ENCODE measurements around the gene VPS13D. TPM values are rescaled to one million over a fixed set of nuclear protein-coding genes. Genes with fewer than 3 reads are reported as not detected.
A peak's percentile ranks its signal among the peaks of the same experiment; 100 is the strongest.

VPS13D gene, protein sequence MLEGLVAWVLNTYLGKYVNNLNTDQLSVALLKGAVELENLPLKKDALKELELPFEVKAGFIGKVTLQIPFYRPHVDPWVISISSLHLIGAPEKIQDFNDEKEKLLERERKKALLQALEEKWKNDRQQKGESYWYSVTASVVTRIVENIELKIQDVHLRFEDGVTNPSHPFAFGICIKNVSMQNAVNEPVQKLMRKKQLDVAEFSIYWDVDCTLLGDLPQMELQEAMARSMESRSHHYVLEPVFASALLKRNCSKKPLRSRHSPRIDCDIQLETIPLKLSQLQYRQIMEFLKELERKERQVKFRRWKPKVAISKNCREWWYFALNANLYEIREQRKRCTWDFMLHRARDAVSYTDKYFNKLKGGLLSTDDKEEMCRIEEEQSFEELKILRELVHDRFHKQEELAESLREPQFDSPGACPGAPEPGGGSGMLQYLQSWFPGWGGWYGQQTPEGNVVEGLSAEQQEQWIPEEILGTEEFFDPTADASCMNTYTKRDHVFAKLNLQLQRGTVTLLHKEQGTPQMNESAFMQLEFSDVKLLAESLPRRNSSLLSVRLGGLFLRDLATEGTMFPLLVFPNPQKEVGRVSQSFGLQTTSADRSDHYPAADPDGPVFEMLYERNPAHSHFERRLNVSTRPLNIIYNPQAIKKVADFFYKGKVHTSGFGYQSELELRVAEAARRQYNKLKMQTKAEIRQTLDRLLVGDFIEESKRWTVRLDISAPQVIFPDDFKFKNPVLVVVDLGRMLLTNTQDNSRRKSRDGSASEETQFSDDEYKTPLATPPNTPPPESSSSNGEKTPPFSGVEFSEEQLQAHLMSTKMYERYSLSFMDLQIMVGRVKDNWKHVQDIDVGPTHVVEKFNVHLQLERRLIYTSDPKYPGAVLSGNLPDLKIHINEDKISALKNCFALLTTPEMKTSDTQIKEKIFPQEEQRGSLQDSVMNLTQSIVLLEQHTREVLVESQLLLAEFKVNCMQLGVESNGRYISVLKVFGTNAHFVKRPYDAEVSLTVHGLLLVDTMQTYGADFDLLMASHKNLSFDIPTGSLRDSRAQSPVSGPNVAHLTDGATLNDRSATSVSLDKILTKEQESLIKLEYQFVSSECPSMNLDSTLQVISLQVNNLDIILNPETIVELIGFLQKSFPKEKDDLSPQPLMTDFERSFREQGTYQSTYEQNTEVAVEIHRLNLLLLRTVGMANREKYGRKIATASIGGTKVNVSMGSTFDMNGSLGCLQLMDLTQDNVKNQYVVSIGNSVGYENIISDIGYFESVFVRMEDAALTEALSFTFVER (N-terminal part only)
- 11.1 and 16.0 TPM in 2 replicates for total RNA-seq (2014; rRNA removed; shearing (Covaris generic); ENCODE audit: low replicate concordance)

DNA sequence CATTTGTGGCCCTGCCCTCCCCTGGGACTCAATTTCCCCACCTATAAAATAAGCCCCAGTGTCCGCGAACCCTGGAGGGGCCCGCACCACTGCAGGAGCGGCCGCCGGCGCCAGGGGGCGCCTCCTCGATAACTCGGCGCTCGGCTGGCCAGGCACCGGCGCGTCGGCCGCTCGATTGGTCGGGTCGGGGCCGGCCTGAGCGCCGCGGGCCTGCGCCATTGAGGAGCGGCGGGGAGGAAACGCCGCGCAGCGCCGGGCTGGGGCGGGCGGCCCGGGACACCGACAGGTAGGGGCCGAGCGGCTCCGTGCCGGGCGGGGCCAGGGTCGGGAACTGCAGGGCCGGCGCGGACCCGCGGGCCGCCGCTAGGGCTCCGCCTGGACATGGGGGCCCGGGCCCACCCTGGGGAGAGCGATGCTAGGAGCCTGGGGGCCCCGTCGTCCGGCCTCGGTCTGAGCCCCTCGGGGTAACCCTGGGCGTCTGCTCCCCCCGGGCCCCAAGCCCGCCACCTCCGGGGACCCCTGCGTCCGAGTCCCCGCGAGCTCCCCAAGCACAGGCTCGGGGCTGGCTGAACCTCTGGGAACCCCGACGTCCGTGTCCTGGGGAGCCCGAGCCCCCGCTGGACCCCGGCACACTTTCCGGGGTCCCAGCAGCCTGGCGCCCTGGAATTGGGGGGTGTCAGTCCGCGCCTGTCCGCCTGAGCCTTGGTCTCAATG lies at the start of gene VPS13D:
VPS13D (plus strand) TSS at position 196 of the 714 bp plus-strand sequence. CDS start 4,237 bp downstream, outside the sequence.
- peak; percentile 61 for DNase-seq (ENCODE audit: low read depth)
- in situ Hi-C loops (cut with HindIII; ENCODE audit: low pct_unique_long_range_greater_than_20kb, low sequenced_read_pairs) = no loop called here

DNA sequence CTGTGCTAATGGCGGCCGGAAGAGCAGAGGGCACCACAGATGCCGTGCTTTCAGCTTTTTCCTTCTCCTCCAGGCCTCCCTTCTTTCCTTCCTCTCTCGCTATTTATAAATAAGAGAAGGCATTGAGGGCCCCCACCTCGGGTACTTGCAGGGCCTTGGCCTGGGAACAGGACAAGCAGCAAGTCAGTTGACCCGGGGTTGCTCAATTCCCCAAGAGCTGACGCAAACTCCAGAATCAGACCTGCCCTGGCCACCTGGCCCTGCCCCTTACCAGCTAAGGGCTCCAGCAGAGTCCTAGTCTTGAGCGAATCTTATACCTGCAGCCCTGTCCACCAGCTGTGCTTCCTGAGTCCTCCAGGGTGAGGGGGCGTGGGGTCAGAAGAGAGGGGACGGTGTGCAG lies 49.5 kb upstream of the VPS13D start:
- in situ Hi-C loops (cut with HindIII; ENCODE audit: low pct_unique_long_range_greater_than_20kb, low sequenced_read_pairs) = no loop called here
- DNase-seq (ENCODE audit: low read depth) = no peak

DNA sequence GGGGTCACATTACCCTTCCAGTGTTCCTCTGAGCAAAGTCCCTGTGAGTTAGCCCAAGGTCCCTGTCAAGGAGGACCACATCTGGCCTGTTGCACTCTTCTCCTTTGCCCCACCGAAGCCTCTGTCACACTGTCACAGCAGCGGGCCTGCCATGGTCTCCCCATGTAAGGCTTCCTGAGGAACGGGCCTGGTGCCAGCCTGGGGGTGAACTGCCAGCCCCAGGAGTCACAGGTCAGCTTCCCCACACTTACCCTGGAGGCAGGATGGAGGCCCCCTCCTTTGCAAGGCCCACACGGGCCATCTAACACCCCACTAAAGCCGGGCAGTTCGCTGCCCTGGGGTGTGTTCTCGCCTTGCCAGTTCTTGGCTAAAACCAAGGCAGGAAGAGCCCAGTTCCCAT lies 48.9 kb upstream of the VPS13D start:
- in situ Hi-C loops (cut with HindIII; ENCODE audit: low pct_unique_long_range_greater_than_20kb, low sequenced_read_pairs) = no loop called here
- DNase-seq (ENCODE audit: low read depth) = no peak

DNA sequence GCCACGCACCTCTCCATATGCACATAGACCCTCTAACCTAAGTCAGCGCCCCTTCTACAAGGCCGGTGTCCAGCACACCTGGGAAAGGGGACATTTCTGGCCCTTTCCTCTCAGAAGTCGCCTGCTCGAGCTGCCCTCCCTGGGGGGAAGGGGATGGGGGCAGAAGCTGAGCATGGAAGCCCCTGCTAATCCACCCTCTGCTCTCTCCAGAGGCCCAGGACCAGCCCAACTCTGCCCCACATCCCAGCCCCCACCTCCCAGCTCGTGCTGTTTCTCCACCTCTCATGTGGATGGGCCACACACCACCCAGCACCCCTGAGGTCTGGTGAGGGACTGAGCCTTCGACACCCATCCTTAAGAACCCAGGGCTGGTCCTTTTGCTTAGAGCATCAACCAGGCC lies 48.3 kb upstream of the VPS13D start:
- in situ Hi-C loops (cut with HindIII; ENCODE audit: low pct_unique_long_range_greater_than_20kb, low sequenced_read_pairs) = no loop called here

DNA sequence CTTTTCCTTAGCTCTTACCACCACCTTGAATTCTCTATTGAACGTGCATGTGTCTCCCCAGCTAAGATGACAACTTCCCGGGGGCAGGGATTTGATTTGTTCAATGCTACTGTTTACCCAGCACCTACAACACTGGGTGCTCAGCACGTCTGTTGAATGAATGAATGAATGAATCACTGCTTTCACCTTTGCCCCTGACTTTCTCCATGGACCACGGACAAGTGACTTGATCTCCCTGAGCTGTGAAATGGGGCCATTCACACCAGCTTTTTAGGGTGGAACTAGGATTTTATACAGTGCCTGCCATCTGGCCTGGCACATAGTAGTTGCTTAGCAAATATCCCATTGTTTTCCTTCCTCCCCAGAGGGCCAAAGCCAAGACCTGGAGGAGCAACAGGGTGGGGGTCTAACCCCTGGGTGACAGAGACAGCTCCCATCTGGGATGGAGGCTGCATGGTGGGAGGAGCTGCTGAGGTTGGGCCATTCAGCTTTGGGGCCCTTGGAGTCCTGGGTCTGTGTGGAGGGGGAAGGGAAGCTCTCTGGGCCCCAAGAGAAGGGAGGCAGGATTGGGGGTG lies 47.3 kb upstream of the VPS13D start:
- no peak for DNase-seq (ENCODE audit: low read depth)
- in situ Hi-C loops (cut with HindIII; ENCODE audit: low pct_unique_long_range_greater_than_20kb, low sequenced_read_pairs) = no loop called here

More for the DNA sequence above, 48.3 kb upstream of the VPS13D start:
- DNase-seq (ENCODE audit: low read depth) = no peak

DNA sequence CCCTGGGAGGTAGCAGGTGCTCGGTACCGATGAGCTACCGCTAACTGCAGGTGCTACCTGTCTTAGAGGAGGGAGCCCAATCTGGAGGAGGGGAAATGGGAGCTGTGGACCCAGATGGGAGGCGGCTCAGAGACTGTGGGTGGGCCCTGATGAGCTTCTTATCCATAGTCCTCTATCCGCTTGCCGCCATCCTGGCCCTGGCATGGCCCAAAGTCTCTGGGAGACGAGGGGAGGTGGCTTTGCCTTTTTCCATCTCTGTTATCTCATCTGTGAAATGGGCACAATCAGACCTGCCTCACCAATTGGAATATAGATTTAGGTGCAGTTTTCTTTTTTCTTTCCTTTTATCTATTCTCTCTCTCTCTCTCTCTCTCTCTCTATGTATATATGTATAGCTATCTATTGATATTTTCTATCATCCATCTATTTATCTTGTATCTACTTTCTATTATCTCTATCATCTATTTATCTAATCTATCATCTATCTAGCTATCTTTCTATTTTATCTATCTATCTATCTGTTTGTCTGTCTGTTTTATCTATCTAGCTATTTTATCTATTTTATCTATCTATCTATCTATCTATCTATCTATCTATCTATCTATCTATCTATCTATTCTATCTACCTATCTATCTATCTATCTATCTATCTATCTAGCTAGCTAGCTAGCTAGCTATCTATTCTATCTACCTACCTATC lies 46.6 kb upstream of the VPS13D start:
- no peak for DNase-seq (ENCODE audit: low read depth)
- in situ Hi-C loops (cut with HindIII; ENCODE audit: low pct_unique_long_range_greater_than_20kb, low sequenced_read_pairs) = no loop called here

DNA sequence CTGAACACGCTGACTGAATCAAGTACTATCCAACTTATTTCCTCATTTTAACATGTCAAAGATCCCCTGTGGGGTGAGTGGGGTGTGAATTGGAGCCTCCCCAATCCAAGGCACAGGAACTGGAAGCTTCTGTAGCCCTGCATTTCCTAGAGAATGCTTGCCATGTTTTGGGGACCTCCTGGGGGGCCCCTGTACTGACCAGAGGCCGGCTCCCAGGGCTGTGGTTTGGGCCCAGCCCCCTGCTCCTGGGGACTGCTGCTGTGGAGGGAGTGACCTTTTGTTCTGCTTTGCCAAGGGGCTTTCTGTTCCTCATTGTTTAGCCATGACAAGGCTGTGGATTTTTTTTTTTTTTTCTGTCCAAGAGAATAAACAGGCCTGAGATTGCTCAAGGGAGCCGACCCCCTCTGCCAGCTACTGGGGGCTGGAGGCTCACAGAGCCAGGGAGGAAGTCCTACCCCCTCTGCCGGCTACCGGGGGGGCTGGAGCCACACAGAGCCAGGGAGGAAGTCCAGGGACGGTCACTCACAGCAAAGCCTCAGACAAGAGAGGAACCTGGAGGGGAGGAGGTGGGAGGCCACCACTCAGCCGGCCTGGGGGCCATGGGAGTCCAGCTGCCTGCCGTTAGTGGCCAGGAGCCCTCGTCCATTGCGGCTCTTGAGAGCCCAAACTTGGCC lies 45.7 kb upstream of the VPS13D start:
- peak; percentile 21 for DNase-seq (ENCODE audit: low read depth)

DNA sequence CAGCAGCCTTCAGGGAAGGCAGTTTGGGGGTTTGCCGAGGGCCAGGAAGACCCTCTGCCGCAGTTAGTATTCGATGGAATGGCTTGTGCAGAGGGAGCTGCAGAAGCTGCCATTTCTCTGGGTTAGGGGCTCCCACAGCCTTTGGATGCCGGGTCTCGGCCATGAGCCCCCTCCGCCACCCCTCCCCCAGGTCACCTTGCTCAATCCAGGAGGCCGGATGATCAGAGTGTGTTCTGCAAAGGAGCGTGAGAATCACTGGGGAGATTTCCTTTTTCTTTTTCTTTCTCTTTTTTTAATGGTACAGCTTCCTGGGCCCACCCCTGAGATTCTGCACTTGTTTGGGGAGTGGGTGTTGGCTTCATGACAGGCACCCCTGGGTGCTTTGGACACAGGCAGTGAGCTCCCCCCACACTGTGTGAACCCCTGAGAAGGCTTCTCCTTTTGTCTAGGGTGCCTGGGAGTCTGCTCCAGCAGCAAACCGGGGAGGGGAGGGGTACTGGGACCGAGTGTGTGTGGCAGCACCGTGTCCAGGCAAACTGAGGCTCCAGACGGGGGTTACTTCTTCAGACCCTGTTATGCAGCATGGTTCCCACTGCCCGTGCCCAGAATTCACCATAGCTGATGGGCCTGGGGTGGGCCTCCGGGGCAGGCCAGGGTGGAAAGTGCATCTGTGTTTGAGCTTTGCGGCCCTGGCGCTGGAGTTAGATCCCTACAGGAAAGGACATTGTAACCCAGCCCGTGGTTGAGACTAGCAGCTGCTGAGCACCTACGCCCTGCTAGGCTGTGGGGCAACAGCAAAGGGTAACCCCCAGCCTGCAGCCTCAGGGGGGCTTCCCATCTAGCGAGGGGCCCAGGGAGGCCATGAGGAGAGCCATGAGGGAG lies 44.6 kb upstream of the VPS13D start:
- DNase-seq (ENCODE audit: low read depth) = no peak
- in situ Hi-C loops (cut with HindIII; ENCODE audit: low pct_unique_long_range_greater_than_20kb, low sequenced_read_pairs) = no loop called here

More for the DNA sequence above, 45.7 kb upstream of the VPS13D start:
- in situ Hi-C loops (cut with HindIII; ENCODE audit: low pct_unique_long_range_greater_than_20kb, low sequenced_read_pairs) = no loop called here

DNA sequence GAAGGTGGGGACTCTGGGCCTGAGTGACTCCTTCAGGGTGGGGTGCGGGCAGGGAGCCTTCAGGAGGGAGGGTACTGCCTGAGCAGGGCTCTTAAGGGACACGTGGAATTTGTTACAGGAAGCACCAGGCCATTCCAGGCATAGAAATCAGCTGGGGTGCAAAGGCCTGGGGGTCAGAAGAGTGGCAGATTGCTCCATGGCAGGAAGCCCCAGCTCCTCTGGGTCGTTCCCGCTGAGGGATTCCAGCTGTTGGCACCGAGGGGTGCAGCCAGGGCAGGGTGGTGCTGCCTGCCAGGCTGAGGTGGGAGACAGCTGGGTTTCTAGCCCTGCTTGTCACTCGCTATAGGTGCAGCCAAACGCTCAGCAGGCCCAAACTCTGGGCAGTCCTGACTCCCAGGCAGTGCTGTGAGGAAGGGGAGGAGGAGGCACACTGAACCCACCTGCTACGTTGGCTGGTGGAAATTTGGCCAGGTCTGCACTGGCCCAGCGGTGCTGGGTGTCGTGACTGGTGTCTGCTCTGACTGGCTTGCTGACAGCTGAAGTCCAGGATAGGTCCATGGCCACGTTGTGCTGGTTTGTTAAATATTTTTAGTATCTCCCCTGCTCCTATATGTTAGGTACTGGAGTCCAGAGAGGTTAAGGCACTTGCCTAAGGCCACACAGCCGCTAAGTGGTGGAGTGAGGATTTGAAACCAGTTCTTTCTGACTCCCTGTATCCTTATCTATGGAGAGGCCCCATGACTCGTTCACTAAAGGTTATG lies 43.7 kb upstream of the VPS13D start:
- in situ Hi-C loops (cut with HindIII; ENCODE audit: low pct_unique_long_range_greater_than_20kb, low sequenced_read_pairs) = no loop called here
- no peak for DNase-seq (ENCODE audit: low read depth)

DNA sequence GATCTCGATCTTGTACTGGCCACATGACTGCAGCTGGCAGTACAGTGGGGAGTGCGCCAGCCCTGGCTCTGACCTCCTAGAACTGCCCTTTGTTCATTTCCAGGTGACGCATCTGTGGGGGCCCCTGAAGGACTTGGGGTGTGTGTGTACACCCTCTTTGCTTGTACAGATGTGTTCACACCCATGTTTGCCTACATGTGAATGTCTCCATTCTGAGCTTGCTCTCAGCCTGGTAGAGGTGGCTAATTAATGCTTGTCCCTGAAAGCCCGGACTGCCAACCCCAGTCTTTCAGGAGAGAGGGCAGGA lies 43.2 kb upstream of the VPS13D start:
- DNase-seq (ENCODE audit: low read depth) = no peak
- in situ Hi-C loops (cut with HindIII; ENCODE audit: low pct_unique_long_range_greater_than_20kb, low sequenced_read_pairs) = no loop called here

DNA sequence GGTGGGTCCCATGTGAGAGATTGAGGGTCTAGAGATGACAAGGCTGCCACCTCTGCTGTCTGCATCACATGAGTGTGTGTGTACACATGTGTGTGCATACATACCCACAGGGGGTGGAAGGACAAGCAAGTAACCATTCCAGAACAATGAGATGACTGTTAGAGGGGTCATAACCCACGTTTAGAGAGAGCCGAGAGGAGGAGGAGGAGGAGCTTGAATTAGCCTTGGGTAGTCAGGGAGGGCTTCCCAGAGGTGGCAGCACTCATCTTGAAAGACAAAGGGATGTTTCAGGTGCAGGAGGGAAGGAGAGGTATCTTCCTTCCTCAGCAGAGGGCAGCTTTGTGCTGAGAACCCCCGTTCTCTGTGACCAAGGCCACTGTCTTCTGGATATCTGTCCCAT lies 41.7 kb upstream of the VPS13D start:
- DNase-seq (ENCODE audit: low read depth) = no peak
- in situ Hi-C loops (cut with HindIII; ENCODE audit: low pct_unique_long_range_greater_than_20kb, low sequenced_read_pairs) = no loop called here

DNA sequence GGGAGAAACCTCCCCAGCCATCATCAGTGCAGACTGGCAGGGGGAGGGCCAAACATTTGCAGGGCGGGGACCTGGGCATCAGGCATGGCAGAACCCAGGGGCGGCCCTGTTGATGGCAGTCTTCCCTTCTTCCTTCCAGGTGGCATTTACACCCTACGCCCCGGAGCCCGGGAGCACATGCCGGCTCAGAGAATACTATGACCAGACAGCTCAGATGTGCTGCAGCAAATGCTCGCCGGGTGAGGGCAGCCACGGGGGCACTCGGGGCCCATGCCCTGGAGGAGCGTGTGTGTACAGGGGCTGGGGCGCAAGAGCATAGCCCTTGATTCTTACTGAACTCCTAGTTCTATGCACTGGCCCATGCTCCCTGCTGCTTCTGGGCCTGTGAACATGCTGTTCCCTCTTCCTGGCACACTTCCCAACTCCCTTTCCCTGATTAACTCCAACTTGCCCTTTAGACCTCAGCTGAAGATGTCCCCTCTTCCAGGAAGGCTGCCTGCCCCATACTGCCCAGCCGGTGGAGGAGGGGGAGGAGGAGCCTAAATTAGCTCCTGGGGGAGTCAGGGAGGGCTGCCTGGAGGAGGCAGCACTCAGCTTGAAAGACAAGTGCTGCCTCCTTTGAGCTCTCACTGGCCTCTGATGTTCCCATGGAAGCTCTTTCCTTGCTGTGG lies 41.0 kb upstream of the VPS13D start:
- DNase-seq (ENCODE audit: low read depth) = no peak
- in situ Hi-C loops (cut with HindIII; ENCODE audit: low pct_unique_long_range_greater_than_20kb, low sequenced_read_pairs) = no loop called here

DNA sequence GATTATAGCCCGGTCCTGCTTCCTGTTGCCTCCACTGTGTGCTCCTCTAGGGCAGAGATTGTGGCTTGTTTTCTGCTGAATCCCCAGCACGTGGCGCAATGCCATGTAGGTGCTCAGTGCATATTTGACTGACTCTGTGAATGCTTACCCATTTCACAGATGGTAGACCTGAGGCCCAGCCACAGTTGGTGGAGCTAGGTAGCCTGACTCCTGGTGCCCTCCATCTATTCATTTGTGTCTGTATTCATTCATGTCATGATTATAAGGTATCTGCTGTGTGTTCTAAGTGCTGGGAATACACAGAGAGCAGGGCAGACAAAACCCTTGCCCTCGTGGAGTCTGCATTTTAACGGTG lies 40.5 kb upstream of the VPS13D start:
- no peak for DNase-seq (ENCODE audit: low read depth)
- in situ Hi-C loops (cut with HindIII; ENCODE audit: low pct_unique_long_range_greater_than_20kb, low sequenced_read_pairs) = no loop called here

DNA sequence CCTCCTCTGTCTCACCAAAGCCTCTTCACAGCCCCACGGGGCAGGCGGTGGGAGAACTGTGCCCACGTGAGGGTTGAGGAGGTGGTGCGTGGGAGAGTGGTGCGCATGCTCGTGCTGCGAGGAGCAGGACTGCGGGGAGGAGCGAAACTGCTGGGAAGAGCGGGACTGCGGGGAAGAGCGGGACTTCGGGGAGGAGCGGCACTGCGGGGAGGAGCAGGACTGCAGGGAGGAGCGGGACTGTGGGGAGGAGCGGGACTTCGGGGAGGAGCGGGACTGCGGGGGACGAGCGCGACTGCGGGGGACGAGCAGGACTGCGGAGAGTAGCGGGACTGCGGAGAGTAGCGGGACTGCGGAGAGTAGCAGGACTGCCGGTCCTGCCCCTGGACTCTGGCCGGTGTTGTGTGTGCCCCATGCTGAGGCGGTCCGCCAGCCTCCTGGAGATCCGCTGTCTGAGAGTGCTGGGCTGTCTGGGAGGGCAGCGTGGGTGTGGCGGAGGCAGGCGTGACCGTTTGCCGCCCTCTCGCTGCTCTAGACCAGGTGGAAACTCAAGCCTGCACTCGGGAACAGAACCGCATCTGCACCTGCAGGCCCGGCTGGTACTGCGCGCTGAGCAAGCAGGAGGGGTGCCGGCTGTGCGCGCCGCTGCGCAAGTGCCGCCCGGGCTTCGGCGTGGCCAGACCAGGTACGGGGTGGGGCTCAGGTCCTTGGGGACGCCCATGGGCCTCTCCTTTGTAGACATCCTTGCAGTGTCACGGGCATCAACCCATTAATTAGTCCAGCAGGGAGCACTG lies 38.4 kb upstream of the VPS13D start:
- no peak for DNase-seq (ENCODE audit: low read depth)
- in situ Hi-C loops (cut with HindIII; ENCODE audit: low pct_unique_long_range_greater_than_20kb, low sequenced_read_pairs) = no loop called here

All from Caki2 (cell line).